ENCODE results near the gene ZNF195.
"Not testable (repeated sequence)": the region's sequence is repeated elsewhere in the genome, so short reads cannot be mapped to it uniquely, and the experiment has no call there.

DNA sequence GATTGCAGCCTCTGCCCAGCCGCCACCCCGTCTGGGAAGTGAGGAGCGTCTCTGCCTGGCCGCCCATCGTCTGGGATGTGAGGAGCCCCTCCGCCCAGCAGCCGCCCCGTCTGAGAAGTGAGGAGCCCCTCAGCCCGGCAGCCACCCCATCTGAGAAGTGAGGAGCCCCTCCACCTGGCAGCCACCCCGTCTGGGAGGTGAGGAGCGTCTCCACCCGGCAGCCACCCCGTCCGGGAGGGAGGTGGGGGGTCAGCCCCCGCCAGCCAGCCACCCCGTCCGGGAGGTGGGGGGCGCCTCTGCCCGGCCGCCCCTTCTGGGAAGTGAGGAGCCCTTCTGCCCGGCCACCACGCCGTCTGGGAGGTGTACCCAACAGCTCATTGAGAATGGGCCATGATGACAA lies 18.3 kb upstream of the ZNF195 start:
- TF ChIP-seq, protein P1, sequence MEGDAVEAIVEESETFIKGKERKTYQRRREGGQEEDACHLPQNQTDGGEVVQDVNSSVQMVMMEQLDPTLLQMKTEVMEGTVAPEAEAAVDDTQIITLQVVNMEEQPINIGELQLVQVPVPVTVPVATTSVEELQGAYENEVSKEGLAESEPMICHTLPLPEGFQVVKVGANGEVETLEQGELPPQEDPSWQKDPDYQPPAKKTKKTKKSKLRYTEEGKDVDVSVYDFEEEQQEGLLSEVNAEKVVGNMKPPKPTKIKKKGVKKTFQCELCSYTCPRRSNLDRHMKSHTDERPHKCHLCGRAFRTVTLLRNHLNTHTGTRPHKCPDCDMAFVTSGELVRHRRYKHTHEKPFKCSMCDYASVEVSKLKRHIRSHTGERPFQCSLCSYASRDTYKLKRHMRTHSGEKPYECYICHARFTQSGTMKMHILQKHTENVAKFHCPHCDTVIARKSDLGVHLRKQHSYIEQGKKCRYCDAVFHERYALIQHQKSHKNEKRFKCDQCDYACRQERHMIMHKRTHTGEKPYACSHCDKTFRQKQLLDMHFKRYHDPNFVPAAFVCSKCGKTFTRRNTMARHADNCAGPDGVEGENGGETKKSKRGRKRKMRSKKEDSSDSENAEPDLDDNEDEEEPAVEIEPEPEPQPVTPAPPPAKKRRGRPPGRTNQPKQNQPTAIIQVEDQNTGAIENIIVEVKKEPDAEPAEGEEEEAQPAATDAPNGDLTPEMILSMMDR (IDR thresholded peaks at IDR 0.05): not testable (repeated sequence)
- TF ChIP-seq POLR2A (IDR thresholded peaks at IDR 0.05): not testable (repeated sequence)
